ENCODE data around the gene SLIT3.

Gene SLIT3

DNA sequence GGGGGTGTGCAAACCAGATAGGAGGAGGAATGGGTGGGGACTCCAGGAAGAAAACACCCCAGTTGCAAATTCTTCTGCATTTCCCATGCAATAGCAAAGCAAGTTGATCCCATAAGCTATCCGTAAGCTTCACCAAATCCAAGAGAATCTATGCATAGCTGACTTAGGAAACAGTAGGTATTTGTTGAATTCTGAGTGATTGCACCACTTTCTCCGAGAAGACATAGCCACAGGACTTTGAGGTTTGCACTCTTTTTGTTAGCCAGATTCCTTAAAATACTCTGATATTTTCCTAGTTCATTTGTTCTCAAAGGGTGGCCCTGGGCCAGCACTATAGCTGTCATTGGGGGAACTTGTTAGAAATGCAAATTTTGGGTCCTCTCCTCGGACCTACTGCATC is 271.9 kb downstream of the SLIT3 start:
- no peak for DNase-seq (ENCODE audit: low read depth)

DNA sequence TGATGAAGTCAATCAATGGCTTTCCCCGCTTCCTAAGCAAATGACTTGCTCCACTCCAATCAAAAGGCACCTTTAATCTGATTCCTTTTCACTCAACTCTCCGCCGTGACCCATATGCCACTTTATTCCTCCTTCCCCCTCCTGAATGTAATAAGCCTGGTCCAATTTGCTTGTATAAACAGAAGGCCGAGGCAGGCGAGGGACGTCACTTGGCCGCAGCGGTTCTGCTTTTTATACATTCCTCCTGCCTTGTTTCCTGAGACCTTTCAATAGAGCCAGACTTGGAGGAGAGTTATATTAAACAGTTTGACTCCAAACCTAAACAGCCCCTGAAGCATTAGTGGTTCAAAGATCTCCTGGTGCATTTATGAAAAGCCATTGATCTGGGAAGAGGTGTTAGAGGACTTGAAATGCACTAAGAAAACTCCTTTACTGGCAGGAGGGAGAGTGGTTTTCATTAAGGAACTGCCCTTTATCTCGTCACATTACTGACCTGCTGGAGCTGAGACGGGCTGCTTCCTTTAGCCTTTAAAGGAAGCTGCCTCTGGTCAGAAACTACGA is 273.4 kb downstream of the SLIT3 start:
- DNase-seq (ENCODE audit: low read depth): no peak

DNA sequence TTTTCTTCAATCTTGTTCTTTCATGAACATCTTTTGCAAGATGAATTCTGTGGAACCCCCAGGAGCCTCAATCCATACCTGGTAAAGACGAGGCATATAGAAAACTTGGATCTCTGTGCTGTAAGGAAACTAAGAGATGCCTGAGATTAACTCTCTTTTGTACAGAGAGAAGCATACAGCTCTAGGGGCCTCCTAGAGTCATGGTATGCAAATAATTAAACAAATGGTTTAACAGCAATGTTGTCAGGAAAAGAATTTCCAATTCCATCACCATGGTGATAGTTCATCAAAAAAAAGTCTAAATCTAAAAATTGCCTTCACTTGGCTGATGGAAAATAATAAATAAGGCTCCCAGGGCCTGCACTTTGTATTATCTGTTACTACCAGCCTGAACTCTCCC is 275.4 kb downstream of the SLIT3 start:
- DNase-seq (ENCODE audit: low read depth): no peak

DNA sequence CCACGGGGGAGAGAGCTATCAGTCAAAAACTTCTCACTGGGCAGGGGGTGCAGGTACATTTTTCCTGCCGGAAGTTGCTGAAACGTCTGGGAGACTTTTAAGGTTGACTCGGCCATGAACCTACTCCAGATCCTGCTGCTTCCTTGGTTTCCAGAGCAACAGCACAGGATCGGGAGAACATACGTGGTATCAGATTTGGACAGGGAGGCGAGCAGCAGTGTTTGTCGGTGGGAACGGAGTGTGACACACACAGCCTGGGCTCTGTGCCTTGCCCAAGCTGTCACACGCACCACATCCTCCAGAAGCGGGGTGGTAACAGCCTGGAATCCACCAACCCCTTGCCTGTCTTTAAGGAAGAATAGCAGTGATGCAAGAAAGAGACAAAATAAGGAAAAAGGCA is 276.5 kb downstream of the SLIT3 start:
- DNase-seq (ENCODE audit: low read depth): no peak

DNA sequence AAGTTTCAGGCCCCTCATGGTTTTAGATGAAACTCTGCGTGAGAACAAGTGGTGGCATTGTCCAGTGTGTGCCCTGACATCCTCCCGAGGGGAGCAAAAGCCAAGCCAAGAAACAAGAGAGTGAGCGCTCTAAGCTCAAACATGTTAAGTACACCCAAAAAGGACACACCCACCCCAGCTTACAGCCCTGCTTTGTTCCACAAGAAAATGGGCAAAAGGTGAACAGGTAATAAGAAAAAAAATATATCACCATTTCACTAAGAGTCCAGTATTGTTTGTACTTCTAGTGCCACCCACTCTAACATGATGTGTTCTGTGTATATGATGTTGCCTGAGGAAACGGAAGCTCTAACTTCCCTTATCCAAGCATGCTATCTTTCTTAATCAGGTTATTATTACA is 278.2 kb downstream of the SLIT3 start:
- DNase-seq (ENCODE audit: low read depth): no peak

GRCh38 chr5:169020102-169020501 is 280.8 kb downstream of the SLIT3 start:
- DNase-seq (ENCODE audit: low read depth): no peak

- DNase-seq (ENCODE audit: low read depth): no peak
Observed at GRCh38 chr5:169018925-169019324, 282.0 kb downstream of the SLIT3 start.

GRCh38 chr5:169015991-169016390 is 284.9 kb downstream of the SLIT3 start:
- DNase-seq (ENCODE audit: low read depth): no peak

GRCh38 chr5:169013846-169014245 is 287.1 kb downstream of the SLIT3 start:
- DNase-seq (ENCODE audit: low read depth): no peak

DNA sequence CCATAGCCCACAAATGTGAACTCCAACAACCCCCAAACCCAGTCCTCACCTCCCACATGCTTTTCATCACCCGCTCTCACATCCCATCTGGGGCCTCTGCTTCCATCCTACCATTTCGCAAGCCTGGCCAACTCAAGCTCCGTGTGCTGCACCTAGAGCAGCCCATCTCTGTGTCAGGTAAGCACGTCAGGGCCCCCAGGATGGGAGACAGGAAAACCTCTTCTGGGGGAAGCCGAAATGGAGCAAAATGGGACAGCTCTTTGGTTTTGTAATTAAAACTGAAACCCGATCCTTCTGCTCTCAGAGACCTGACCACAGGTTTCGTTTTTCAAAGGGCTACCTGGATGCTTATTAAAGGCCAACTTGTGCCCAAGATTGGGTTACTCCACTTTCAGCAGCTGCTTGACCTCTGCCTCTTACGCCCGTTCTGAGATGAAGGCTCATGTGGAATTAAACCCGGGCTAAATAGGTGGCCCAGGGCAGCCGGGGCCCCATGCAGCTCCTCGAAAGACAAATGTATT is 287.7 kb downstream of the SLIT3 start:
- DNase-seq (ENCODE audit: low read depth): no peak

DNA sequence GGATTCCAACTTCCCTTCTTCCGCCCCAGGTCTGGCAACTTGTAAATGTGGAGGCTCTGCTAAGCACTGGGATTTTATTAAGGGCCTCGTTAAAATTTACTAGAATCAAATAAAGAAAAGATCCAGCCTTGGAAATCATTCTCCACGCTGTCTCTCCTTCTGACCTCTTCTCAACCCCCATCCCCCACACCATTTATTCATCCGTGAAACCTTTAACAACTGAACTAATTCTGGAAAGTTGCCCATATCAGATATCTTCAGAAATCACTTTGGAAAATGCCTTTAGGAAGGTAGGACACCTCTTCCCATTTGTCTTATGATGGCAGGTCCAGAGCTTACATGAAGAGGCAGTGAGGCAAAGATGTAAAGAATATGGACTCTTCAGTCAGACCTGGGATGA is 288.5 kb downstream of the SLIT3 start:
- no peak for DNase-seq (ENCODE audit: low read depth)

GRCh38 chr5:169011451-169011850 is 289.5 kb downstream of the SLIT3 start:
- DNase-seq (ENCODE audit: low read depth): no peak

GRCh38 chr5:169011009-169011408 is 289.9 kb downstream of the SLIT3 start:
- DNase-seq (ENCODE audit: low read depth): no peak

- no peak for DNase-seq (ENCODE audit: low read depth)
Observed at GRCh38 chr5:169009123-169009522, 291.8 kb downstream of the SLIT3 start.

GRCh38 chr5:169006842-169007790 is 293.8 kb downstream of the SLIT3 start:
- no peak for DNase-seq (ENCODE audit: low read depth)

GRCh38 chr5:169004551-169004950 is 296.4 kb downstream of the SLIT3 start:
- DNase-seq (ENCODE audit: low read depth): no peak

- DNase-seq (ENCODE audit: low read depth): no peak
Observed at GRCh38 chr5:169003721-169004541, 297.0 kb downstream of the SLIT3 start.

GRCh38 chr5:169002953-169003555 is 297.9 kb downstream of the SLIT3 start:
- DNase-seq (ENCODE audit: low read depth): no peak

DNA sequence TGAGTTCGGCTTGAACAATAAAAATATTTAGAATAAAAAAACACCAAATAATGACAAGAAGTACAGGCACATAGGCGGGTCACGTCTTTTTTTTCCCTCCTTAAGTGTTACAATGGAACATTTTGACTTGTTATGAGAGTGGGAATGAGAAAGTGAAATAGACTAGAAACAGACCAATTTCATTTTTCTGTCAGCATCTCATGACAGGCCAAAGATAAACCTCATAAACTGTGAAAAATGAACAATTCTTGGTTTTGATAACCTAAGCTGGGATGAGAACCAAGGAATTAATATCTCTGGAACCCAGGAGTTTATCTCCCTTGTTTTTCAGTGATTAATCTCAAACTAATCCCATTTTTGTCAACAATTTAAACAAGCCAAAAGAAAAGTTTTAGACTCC is 299.5 kb downstream of the SLIT3 start:
- no peak for DNase-seq (ENCODE audit: low read depth)

- no peak for DNase-seq (ENCODE audit: low read depth)
Observed at GRCh38 chr5:168995024-168995423, 305.9 kb downstream of the SLIT3 start.

DNA sequence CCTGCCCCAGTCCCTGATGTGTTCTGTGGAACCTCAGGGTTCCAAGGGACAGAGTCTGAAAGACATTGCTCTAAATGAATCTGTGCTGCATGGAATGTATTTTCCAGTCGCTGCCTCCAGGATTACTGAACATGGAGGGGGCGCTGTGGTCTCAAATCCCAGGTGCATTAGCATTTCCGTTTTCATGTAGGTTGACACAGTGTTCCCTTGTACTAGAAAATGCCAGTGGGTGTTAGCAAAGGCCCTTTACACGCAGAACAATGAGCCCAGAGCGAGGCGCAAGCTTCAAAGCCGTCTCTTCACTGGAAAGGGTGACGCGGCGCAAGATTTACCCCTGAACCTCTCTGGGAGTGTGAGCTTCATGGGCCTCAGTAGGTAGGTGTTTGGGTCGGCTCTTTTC is 308.3 kb downstream of the SLIT3 start:
- no peak for DNase-seq (ENCODE audit: low read depth)

DNA sequence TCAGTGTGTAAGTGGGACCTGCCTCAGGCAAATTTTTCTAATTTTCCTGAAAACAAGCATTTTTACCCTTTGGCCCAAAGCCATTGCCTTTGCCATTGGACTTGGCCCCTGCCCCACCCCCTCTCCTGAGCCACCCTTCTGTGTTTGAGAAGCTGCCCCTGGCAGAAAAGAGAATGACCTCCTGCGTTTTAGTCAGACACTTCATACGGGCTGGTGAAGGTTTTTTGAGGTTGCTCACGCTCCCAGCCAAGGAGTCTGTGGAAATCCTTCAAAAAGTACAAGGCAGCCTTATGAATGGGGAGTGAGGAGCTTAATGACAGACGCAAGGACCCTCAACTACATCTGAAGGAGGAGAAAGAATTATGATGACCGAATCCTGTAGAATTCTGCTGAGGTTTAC is 308.9 kb downstream of the SLIT3 start:
- DNase-seq (ENCODE audit: low read depth): no peak

Measured in stimulated activated CD4-positive, alpha-beta T cell treated with anti-CD3 and anti-CD28 coated beads, Interleukin-2, amount 100 ng/mL, for 4 hours (primary cell).